GM18498 (cell line): Measurements from ENCODE around the gene PTPRU.

Experiments used
- ATAC-seq: cut with Tn5 transposase; IDR thresholded peaks from one replicate; pipeline ENCODE4 v1.9.1; 2021; ENCODE audit warnings: mild to moderate bottlenecking, moderate library complexity; ENCODE audit not compliant: unreplicated experiment

Gene PTPRU

GRCh38 chr1:29329022-29329775, 92.9 kb downstream of the PTPRU start:
- no peak for ATAC-seq

GRCh38 chr1:29330089-29330488, 93.8 kb downstream of the PTPRU start:
- ATAC-seq, result no peak

GRCh38 chr1:29330856-29331255, 94.5 kb downstream of the PTPRU start:
- ATAC-seq, result no peak

- no peak for ATAC-seq
Observed at GRCh38 chr1:29331309-29331708, 95.0 kb downstream of the PTPRU start.

GRCh38 chr1:29331729-29332128, 95.4 kb downstream of the PTPRU start:
- ATAC-seq, result no peak

- no peak for ATAC-seq
Observed at GRCh38 chr1:29332204-29332603, 95.9 kb downstream of the PTPRU start.

GRCh38 chr1:29333008-29333407, 96.7 kb downstream of the PTPRU start:
- ATAC-seq, result no peak

GRCh38 chr1:29335573-29335972, 99.3 kb downstream of the PTPRU start:
- no peak for ATAC-seq

- ATAC-seq, result no peak
Observed at GRCh38 chr1:29338908-29339575, 102.7 kb downstream of the PTPRU start.

- no peak for ATAC-seq
Observed at GRCh38 chr1:29341936-29342335, 105.6 kb downstream of the PTPRU start.

GRCh38 chr1:29342351-29342750, 106.0 kb downstream of the PTPRU start:
- ATAC-seq, result no peak

- no peak for ATAC-seq
Observed at GRCh38 chr1:29342983-29343382, 106.7 kb downstream of the PTPRU start.

GRCh38 chr1:29343476-29343875, 107.2 kb downstream of the PTPRU start:
- no peak for ATAC-seq

GRCh38 chr1:29343908-29344307, 107.6 kb downstream of the PTPRU start:
- ATAC-seq, result no peak

GRCh38 chr1:29344336-29344735, 108.0 kb downstream of the PTPRU start:
- ATAC-seq, result no peak

GRCh38 chr1:29346576-29346975, 110.3 kb downstream of the PTPRU start:
- no peak for ATAC-seq

GRCh38 chr1:29349871-29350491, 113.7 kb downstream of the PTPRU start:
- no peak for ATAC-seq

GRCh38 chr1:29352719-29353420, 116.5 kb downstream of the PTPRU start:
- no peak for ATAC-seq

- ATAC-seq, result no peak
Observed at GRCh38 chr1:29354511-29355098, 118.3 kb downstream of the PTPRU start.

GRCh38 chr1:29355375-29355774, 119.1 kb downstream of the PTPRU start:
- ATAC-seq, result no peak

GRCh38 chr1:29356663-29357062, 120.3 kb downstream of the PTPRU start:
- no peak for ATAC-seq
